Brain pericyte (primary cell): ENCODE measurements around the gene SNED1.

Experiments used
- DNase-seq: peaks from one replicate; pipeline ENCODE4 v3.0.0-alpha.2; 2012; ENCODE audit warnings: low read depth, low spot score

Gene SNED1

DNA sequence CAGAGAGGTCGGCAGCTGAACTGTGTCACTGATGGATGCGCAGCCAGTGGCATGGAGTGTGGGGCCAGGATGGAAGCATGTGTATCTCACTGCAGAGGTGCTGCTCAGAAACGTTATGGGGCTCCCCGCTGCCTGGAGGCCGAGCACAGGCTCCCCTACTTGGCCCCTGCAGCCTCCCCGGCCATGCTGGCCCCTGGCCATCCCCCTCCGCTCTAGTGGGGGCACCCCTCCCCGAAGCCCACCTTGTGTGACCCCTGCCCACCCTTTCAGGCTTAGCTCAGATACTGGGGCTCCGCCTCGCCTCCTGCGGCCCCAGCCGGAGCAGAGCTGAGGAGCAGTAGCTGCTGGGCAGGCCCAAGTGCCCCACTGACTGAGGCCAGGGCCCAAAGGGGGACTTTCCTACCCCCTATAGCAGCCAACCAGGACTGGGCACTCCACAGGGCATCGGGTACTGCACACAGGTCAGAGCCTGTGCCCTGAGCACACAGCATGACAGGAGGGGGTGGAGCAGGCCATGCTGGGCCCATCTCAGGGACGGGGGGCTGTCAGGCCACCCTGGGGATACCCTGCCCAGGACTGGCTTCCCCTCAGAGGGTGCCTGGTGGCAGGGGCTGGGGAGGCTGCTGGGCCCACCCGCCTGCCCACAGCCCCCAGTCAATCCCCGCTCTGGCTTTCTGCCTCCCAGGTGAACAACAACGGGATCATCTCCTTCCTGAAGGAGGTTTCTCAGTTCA is 31.3 kb downstream of the SNED1 start:
- DNase-seq = no peak

GRCh38 chr2:241030333-241030680 is 31.9 kb downstream of the SNED1 start:
- DNase-seq = no peak

DNA sequence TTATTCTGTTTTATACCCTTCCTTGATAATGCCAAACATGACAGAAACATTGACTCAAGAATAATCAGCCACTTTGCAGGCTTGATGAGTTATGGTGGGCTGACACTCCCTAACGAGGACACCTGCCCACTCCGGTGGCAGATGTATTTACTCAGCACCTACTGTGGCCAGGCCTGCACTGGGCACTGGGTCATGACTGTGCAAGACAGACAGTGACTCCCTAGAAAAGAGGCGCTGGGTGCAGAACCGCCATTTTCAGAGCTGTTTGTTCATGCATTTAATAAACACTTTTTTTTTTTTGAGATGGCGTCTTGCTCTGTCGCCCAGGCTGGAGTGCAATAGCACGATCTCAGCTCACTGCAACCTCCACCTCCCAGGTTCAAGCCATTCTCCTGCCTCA is 32.5 kb downstream of the SNED1 start:
- DNase-seq = no peak

DNA sequence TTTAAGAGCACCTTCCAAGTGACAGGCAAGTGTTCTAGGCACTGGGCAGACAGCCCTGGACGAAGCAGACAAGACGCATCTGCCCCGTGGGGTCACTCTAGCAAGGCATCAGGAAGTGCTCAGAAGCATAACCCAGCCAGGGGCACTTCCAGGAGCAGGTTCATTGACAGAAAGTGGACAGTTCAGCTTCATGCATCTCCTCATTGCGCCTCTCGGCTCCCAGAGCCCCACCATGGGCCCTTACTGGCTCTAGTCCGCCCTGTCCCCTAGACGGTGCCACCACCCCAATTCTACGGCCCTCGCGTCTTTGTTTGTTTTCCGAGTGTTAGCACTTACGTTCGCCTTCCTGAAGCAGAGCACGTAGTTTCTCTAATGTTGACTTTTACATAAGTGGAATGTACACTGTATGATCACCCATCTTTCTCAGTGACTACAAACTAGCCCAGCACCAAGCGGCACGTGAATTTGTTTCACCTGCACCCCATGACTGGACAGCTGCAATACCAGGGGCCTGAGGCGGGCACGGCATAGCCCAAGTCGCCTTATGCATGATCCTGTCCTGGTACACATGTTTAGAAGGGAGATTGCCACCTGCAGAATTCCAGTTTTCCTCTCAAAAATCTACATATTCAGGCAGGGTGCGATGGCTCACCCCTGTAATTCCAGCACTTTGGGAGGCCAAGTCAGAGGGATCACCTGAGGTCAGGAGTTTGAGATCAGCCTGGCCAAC is 33.2 kb downstream of the SNED1 start:
- DNase-seq = no peak

DNA sequence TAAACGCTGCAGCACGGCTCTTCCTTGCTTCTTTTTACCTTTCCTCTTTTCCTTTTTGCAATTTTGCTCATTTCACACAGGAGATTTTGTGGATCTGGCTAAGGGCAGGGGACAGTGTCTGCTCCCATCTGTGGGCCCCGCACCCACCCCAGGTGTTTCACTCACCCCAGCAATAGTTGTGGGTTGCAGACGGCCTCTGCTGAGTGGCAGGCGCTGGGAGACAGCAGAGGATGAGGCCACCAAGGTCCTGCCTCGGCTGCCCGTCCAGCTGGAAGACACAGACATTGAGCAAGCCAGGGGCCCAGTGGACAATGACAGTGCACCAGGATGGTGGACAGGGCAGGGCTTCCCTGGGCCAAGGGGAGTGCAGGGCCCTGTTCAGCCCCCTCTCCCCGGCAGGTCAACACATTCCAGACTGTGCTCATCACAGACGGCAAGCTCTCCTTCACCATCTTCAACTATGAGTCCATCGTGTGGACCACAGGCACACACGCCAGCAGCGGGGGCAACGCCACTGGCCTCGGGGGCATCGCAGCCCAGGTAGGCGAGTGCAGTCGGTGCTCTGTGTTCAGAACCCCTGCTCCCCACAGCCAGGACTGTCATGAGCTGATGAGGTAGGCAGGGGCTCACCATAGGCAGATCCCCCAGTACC is 35.0 kb downstream of the SNED1 start:
- DNase-seq = no peak

- no peak for DNase-seq
Observed at GRCh38 chr2:241033994-241034393, 35.6 kb downstream of the SNED1 start.

- no peak for DNase-seq
Observed at GRCh38 chr2:241034490-241035141, 36.2 kb downstream of the SNED1 start.

DNA sequence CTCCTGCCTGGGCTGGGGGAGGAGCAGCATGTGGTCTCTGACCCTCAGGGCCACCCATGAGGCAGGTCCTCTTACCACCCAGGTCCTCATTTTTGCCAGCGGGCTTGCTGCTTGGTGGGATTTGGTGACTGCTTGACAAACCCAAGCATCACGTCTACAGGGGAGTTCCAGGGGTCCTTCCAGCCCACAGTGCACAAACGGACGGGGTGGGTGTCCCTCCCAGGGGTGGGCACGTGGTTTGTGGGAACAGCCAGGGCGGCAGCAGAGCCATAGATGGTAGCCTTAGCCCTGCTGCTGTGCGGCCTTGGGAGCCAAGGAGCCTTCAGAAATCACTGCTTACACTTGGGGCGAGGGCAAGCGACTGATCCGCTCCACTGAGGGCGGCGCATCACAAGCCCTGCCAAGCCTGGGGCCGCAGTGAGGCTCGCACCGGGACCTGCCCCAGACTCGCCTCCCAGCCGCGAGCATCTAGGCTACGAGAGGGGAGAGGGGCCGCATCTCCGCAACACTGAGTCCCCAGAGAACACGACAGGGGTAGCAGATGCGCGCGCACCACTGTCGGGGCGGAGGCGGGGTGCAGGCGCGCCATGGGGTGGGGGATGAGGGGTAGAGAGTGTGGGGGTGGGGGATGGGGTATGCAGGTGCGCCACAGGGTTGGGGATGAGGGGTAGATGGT is 36.9 kb downstream of the SNED1 start:
- no peak for DNase-seq

- no peak for DNase-seq
Observed at GRCh38 chr2:241035818-241036396, 37.5 kb downstream of the SNED1 start.

GRCh38 chr2:241036397-241036963 is 38.1 kb downstream of the SNED1 start:
- no peak for DNase-seq

GRCh38 chr2:241036964-241037421 is 38.6 kb downstream of the SNED1 start:
- no peak for DNase-seq

- no peak for DNase-seq
Observed at GRCh38 chr2:241037498-241037897, 39.1 kb downstream of the SNED1 start.

DNA sequence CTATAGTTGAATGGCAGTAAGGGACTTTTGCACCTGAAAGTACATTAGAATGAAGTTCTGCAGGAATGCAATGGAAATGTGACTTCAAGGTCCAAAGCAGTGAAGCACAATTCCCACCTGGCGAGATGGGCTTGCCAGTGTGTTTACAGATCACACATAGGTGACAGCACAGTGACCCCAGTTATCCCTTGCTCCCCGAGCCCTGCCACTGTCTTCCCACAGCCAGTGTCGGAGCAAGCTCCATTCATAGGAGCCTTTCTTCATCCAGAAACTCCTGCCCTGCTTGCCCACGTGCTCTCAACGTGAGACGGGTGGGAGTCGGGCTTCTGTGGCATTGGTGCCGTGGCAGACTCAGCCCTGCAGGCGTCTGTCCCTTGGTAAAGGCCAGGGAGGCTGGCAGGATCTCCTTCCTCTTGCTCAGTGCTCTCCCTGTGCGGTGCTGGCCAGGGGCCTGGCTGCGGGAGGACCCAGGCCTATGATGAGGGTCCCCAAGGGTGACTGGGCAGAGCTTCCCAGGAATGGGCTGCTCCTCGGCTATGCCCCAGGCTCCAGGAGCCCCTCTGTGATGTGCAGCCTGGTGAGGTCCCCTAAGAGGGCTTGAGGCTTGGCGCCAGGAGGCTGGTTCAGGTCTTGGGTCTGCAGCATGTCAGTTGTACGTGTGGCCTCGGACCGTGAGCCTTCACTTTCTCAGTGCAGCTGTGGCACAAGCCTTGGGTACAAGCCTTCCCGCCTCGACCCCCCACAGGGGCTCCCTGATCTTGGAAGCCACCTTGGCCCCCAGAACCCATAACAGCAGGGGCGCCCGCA is 40.2 kb downstream of the SNED1 start:
- DNase-seq = no peak

DNA sequence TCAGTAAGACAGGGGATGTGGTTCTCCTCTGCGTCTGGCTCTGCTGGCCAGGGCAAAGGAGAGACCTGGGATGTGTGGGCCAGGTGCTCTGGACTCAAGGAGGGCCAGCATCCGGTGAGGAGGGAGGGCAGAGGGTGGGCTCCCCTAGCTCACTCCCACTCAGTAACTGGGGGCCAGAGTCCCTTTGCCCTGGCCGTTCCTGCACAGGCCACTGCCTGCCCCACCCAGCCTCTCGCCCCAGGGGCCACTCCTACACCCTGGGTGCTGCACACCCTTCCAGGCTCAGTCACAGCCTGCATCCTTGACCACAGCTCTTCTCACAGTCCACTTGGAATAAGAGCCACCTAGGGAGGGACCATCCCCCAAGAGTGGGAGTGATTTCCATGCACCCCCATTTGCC is 41.0 kb downstream of the SNED1 start:
- no peak for DNase-seq

DNA sequence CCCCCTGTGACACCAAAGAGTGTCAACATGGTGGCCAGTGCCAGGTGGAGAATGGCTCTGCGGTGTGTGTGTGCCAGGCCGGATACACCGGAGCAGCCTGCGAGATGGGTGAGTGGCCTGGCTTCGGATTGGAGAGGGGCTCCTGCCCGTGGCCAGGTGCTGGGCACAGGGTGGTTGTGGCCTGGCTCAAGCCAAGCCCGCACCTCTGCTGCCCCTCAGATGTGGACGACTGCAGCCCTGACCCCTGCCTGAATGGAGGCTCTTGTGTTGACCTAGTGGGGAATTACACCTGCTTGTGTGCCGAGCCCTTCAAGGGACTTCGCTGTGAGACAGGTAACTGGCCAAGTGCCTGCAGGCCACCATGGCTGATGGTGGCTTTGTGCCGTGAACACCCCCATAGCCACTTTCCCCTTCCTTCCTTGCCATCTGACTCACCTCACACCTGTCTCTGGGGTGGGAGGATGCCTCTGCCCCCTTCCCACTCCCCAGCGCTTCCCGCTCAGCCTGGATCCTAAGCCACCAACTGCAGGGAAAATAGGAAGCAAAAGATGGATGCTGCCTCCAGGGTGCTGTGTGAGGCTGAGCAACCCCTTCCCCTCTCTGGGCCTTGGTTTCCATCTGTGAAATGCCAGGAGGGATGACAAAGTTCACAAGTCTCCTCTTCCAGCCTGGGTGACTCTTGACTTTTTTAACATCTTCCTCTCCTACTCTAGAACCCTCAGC is 41.8 kb downstream of the SNED1 start:
- no peak for DNase-seq

DNA sequence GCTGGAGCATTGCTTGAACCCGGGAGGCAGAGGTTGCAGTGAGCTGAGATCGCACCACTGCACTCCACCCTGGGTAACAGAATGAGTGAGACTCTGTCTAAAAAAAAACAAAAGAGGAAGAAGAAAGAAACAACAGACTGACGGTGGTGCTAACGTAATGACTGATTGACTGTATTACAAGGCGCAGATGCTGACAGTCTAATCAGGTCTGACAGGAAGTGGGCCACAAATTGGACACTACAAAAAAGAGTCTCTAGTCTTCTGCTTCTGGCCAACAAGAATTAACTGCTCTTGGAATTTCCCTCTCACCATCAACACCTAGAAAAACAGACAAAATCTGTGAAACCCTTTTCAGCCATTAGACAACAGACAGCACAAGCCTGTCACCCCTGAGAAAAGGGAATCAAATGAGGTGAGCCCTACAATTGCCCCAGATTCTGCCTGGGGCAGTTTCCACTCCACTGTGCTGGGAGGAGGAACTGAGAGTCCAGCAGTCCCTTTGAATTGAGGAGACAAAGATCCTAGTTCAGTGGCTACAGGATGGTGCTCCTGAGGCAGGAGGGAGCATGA is 43.3 kb downstream of the SNED1 start:
- no peak for DNase-seq

DNA sequence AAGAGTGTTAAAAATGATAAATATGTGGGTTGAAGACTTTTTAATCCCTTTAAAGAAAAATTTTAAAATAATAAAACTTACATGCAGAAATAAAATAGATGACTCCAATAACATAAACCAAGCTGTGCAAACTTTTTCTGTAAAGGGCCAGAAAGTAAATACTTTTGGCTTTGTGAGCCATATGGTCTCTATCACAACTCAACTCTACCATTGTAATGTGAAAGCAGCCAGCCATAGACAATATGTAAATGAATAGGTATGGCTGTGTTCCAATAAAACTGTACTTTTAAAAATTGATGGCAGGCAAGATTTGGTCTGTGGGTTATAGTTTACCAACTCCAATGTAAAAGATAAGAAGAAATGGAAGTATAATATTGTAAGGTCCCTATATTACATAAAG is 45.2 kb downstream of the SNED1 start:
- DNase-seq = no peak

GRCh38 chr2:241047253-241048010 is 49.0 kb downstream of the SNED1 start:
- DNase-seq = no peak
